Measurements from ENCODE around the gene PLAA. TPM values are rescaled to one million over a fixed set of nuclear protein-coding genes. Genes with fewer than 3 reads are reported as not detected.

PLAA gene
- total and polyA plus RNA-seq, 3 donors from 2014 or later = 41.4 to 44.2 (median 42.6) TPM

- Histone ChIP-seq H3K4me3 (no peak overlapping the region), H3K9me3 (no peaks in the 10 kb centered on the region), H3K36me3 (ENCODE audit: low read depth, missing control alignments) (no peaks in the 10 kb centered on the region), H3K27ac (no peak overlapping the region), H3K27me3 (no peaks in the 10 kb centered on the region), H3K4me1 (no peaks in the 10 kb centered on the region)
- WGBS, 2 donors = 91 to 99% methylated on average over 4 of the region's 4 CpGs
- intact Hi-C loops (cut with DNase I; ENCODE audit: low total_unique reads) = no loop called here
- no peak for DNase-seq
- no peak for TF ChIP-seq CTCF (IDR thresholded peaks at IDR 0.05)
- no peak for TF ChIP-seq POLR2A (IDR thresholded peaks at IDR 0.05)
Measured at GRCh38 chr9:26925609-26926008, 21.4 kb downstream of the PLAA start.

- no peaks in the 10 kb centered on the region for H3K36me3 ChIP-seq (ENCODE audit: low read depth, missing control alignments)
- H3K9me3 ChIP-seq = no peaks in the 10 kb centered on the region
- no peaks in the 10 kb centered on the region for H3K4me1 ChIP-seq
- WGBS, 2 donors = 52 to 67% methylated on average over 1 of the region's 1 CpG
- DNase-seq = no peak
- TF ChIP-seq CTCF (IDR thresholded peaks at IDR 0.05) = no peak
- TF ChIP-seq POLR2A (IDR thresholded peaks at IDR 0.05) = no peak
- H3K4me3 ChIP-seq = no peak overlapping the region
- no peaks in the 10 kb centered on the region for H3K27me3 ChIP-seq
- H3K27ac ChIP-seq = no peak overlapping the region
- intact Hi-C loops (cut with DNase I; ENCODE audit: low total_unique reads) = no loop called here
Measured at GRCh38 chr9:26919698-26920097, 27.3 kb downstream of the PLAA start.

GRCh38 chr9:26913138-26913668 lies 33.8 kb downstream of the PLAA start:
- no peak for DNase-seq
- no peak overlapping the region for H3K4me3 ChIP-seq
- no peaks in the 10 kb centered on the region for H3K36me3 ChIP-seq (ENCODE audit: low read depth, missing control alignments)
- H3K4me1 ChIP-seq = no peaks in the 10 kb centered on the region
- H3K9me3 ChIP-seq = no peaks in the 10 kb centered on the region
- H3K27me3 ChIP-seq = no peaks in the 10 kb centered on the region
- intact Hi-C loops (cut with DNase I; ENCODE audit: low total_unique reads) = no loop called here
- TF ChIP-seq POLR2A (IDR thresholded peaks at IDR 0.05) (no peak), CTCF (IDR thresholded peaks at IDR 0.05) (no peak)
- H3K27ac ChIP-seq = no peak overlapping the region
- WGBS, 2 donors = 91 to 98% methylated on average over 2 of the region's 2 CpGs

GRCh38 chr9:26904671-26905070 lies 42.4 kb downstream of the PLAA start:
- Histone ChIP-seq H3K27me3 (no peaks in the 10 kb centered on the region), H3K4me1 (no peaks in the 10 kb centered on the region), H3K27ac (no peak overlapping the region), H3K4me3 (no peak overlapping the region), H3K9me3 (no peaks in the 10 kb centered on the region), H3K36me3 (ENCODE audit: low read depth, missing control alignments) (no peaks in the 10 kb centered on the region)
- TF ChIP-seq POLR2A (IDR thresholded peaks at IDR 0.05) = no peak
- TF ChIP-seq CTCF (IDR thresholded peaks at IDR 0.05) = no peak
- DNase-seq = no peak
- 63 to 77% methylated on average over 1 of the region's 1 CpG for WGBS, 2 donors
- intact Hi-C loops (cut with DNase I; ENCODE audit: low total_unique reads) = no loop called here

GRCh38 chr9:26904070-26904469 lies 43.0 kb downstream of the PLAA start:
- Histone ChIP-seq H3K27ac (no peak overlapping the region), H3K9me3 (no peaks in the 10 kb centered on the region), H3K4me1 (no peaks in the 10 kb centered on the region), H3K4me3 (no peak overlapping the region), H3K27me3 (no peaks in the 10 kb centered on the region), H3K36me3 (ENCODE audit: low read depth, missing control alignments) (no peaks in the 10 kb centered on the region)
- 40 to 67% methylated on average over 3 of the region's 3 CpGs for WGBS, 2 donors
- TF ChIP-seq CTCF (IDR thresholded peaks at IDR 0.05) (no peak), POLR2A (IDR thresholded peaks at IDR 0.05) (no peak)
- intact Hi-C loops (cut with DNase I; ENCODE audit: low total_unique reads) = no loop called here
- DNase-seq = no peak
